GM21737 (cell line): ENCODE data around the gene ZNF354B.
"Not testable (repeated sequence)": the region's sequence is repeated elsewhere in the genome, so short reads cannot be mapped to it uniquely, and the experiment has no call there.

Experiments
- ATAC-seq: cut with Tn5 transposase; IDR thresholded peaks from one replicate; pipeline ENCODE4 v1.9.1; 2021; ENCODE audit warnings: mild to moderate bottlenecking, moderate library complexity; ENCODE audit not compliant: unreplicated experiment

The ZNF354B gene

GRCh38 chr5:178883115-178883694 lies 23.5 kb downstream of the ZNF354B start:
- not testable (repeated sequence) for ATAC-seq

GRCh38 chr5:178883815-178884430 lies 24.2 kb downstream of the ZNF354B start:
- ATAC-seq = no peak

- no peak for ATAC-seq
These were observed 36.1 kb downstream of the ZNF354B start, which contains the start of gene ZFP2 for GRCh38 chr5:178895615-178896571. TSS of gene ZFP2 (plus strand) at chr5:178895913. CDS start at chr5:178931314, 35,401 bp downstream.

- no peak for ATAC-seq
These were observed 39.5 kb downstream of the ZNF354B start for GRCh38 chr5:178899289-178899688.

- no peak for ATAC-seq
These were observed 43.1 kb downstream of the ZNF354B start for GRCh38 chr5:178902849-178903248.

GRCh38 chr5:178931846-178932760 lies 72.3 kb downstream of the ZNF354B start:
- ATAC-seq = no peak
